GM12801 (cell line): ENCODE measurements around the gene LRRK1.

Experiments
- TF ChIP-seq, protein P1 (sequence below): IDR thresholded peaks from one replicate; pipeline ENCODE4 v1.5.1; 2011; ENCODE audit warnings: control low read depth; ENCODE audit not compliant: insufficient read length; ENCODE audit errors: extremely low read depth

The LRRK1 gene

DNA sequence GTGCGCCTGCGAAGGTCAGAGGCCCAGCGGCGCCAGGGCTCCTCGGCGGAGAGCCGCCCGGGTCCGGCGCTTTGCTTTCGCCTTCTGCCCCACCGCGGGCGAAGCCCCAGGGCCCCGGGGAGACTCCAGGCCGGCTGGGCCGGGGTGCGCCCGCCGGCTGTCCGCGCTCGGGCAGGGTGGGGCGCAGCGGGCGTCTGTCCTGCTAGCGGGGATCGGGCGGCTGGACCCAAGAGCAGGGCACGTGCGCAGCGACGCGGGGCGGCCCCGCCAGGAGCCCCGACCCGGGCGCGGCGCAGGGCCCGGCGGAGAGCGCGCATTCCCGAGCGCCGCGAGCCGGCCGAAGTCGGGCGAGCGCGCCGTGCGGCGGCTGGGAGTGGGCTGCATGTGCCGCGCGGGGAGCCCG is 40.1 kb upstream of the LRRK1 start:
- TF ChIP-seq, protein P1, sequence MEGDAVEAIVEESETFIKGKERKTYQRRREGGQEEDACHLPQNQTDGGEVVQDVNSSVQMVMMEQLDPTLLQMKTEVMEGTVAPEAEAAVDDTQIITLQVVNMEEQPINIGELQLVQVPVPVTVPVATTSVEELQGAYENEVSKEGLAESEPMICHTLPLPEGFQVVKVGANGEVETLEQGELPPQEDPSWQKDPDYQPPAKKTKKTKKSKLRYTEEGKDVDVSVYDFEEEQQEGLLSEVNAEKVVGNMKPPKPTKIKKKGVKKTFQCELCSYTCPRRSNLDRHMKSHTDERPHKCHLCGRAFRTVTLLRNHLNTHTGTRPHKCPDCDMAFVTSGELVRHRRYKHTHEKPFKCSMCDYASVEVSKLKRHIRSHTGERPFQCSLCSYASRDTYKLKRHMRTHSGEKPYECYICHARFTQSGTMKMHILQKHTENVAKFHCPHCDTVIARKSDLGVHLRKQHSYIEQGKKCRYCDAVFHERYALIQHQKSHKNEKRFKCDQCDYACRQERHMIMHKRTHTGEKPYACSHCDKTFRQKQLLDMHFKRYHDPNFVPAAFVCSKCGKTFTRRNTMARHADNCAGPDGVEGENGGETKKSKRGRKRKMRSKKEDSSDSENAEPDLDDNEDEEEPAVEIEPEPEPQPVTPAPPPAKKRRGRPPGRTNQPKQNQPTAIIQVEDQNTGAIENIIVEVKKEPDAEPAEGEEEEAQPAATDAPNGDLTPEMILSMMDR, result no peak

DNA sequence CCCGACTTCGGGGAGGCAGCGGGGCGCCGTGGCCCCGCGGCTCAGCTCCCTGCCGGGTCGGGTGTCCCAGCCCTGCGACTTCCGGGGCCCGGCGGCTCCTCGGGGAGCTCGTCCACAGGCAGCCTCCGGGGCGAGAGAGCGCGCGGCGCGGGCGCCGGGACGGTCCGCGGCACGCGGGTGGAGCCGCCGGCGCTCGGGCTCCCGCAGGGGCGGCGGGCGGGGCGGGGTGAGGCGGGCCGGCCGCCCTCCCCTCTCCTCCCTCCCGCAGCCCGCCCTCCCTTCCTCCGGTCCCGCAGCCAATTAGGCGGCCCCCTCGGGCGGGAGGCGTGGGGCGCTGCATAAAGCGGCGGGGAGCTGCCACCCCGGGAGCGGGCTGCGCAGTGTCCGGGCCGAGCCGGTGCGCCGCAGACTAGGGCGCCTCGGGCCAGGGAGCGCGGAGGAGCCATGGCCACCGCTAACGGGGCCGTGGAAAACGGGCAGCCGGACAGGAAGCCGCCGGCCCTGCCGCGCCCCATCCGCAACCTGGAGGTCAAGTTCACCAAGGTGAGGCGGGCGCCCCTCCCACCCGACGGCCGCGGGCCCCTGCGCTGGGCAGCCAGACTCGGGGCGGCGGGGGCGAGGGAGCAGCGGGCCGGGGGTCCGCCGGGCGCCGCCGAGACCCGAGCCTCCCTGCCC is 39.6 kb upstream of the LRRK1 start, which contains the start of gene ALDH1A3:
Gene ALDH1A3, plus strand, starts transcription at position 368 of the 675 bp plus-strand sequence. Its CDS starts 77 bp downstream, at position 445.
- TF ChIP-seq, protein P1, result no peak

DNA sequence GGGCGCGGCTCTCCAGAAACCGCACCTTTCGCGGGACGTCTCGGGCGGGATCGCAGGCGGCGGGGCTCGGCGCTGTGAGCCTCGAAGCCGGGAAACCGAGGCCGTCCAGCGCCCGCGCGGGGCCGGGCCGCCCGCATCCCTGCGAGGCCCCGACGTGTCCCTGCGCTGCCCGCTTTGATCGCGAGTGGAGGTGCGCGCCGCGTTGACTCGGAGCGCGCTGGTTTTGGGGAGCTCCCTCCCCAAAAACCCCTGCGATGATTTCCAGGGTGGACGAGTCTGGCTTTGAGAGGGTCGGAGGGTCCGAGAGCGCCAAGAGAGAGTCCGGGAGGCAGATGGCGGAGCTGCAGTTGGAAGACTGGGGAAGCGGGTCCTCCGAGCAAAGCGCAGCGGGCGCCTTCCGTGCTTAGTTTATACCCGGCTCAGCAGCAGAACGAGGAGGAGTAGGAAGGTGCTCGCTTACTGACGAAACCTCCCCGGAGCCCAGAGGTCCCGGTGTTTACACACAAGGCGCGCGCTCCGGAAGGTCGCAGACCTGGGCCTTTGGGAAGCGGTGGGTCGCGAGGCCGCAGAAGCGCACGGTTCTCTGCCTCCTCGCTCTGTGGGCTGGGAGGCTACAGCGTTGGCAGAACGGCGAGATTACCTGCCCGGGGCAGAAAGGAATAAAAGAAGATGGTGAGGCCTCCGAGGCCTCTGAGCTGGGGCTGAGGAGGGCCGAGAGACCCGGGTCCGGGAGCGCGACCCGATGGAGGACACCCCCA is 38.8 kb upstream of the LRRK1 start:
- TF ChIP-seq, protein P1, result no peak

DNA sequence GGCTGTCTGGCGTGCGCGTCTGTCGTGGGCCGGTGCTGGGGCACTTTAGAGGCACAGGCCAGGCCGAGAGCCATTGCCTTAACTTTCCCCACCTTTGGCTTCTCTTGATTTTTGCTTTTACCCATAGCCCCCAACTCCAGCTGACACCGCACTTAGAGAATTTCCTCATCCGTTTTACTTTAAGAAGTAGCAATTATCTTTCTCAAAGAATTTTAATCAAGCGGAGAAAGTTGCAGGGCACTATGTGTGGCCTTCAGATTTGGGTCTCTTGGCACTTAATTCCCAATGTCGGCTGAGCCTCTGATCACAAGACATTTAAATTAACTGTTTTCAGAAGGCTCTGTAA is 38.3 kb upstream of the LRRK1 start:
- TF ChIP-seq, protein P1, result no peak

DNA sequence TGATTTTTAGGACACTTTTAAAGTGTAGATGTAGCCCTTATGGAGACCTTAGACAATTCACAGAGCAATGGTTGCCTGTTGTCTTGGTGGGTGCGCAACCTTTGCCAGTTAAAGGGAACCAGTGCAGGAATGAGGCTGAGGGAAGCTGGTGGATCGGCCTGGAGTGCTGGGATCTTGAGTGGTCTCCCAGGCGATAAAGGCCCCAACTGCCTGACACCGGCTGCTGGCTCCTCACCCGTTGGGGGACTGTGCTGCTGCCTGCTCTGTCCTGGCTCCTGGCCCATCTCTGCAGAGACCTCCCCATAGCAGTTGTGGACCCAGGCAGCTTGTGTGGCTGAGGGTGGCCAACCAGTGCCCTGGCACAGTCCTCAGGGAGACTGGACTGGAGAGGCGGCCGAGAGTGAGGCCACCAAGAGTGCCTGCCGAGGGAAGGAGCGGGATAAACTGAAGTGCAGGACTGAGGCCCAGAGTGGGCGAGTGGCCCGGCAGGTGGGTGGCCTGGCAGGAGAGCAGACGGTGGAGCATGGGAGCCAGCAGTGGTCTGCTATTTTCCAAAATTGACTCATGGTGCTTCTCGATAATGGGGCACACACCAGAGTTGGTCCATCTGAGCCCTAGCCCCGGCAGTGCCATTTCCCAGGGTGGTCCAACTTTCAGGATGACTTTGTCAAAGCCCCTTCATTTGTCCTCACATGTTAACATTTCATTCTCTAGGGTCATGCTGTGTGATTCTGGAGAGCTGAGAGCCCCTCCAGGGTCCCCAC is 37.4 kb upstream of the LRRK1 start:
- TF ChIP-seq, protein P1, result no peak

DNA sequence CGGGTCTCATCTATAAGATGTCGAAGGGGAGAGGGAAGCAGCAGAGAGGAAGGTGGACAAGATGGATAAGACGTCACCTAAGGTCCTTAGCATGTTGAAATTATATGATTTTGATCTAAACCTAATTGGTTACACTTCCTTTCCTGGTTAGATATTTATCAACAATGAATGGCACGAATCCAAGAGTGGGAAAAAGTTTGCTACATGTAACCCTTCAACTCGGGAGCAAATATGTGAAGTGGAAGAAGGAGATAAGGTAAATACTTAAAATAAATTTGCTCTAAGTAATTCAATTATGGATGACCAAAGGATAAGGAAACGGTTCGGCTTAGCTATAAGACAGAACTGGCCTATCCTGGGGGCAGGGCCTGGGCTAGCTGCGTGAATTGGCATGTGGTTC is 34.0 kb upstream of the LRRK1 start:
- TF ChIP-seq, protein P1, result no peak

DNA sequence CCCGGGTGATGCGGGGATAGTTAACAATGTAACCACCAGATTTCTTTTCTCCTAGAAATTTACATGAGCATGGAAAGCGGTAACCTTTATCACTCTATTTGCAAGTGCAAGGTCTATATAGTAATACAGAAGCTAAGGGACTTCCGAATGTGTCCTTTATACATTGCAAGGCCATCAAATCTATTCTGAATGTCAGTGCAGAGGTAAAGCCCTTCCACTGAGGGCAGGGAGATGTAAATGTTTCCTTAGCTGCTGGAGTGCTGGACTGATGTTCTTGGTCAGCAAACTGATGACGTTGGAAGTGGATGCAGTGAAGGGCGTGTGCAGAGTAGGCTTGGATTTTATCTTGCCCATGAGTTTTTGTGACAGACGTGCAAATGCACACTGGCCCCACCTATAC is 33.3 kb upstream of the LRRK1 start:
- TF ChIP-seq, protein P1, result no peak
